HepG2 (cell line): ENCODE measurements around the gene TCAP. TPM values are rescaled to one million over a fixed set of nuclear protein-coding genes. Genes with fewer than 3 reads are reported as not detected.

Experiments
- CHCHD3 ChIP-seq: sonication (generic); formaldehyde crosslinking; IDR thresholded peaks from 2 replicates; pipeline ENCODE4 v1.8.0; 2022; ENCODE audit warnings: mild to moderate bottlenecking, missing genetic modification reagents, moderate library complexity
- CREB3 ChIP-seq: sonication (generic); formaldehyde crosslinking; IDR thresholded peaks from 2 replicates; pipeline ENCODE4 v1.5.0; 2020; ENCODE audit warnings: missing genetic modification reagents
- EHMT2 ChIP-seq: fragments of 200-600 bp; sonication (generic); IDR thresholded peaks from 2 replicates; pipeline ENCODE4 v1.7.0; 2017; ENCODE audit warnings: antibody characterized with exemption, low read depth, low read length, borderline replicate concordance
- ELF1 ChIP-seq: sonication (generic); formaldehyde crosslinking; IDR thresholded peaks from 2 replicates; pipeline ENCODE4 v1.4.0; 2020; ENCODE audit warnings: missing genetic modification reagents
- GMEB2 ChIP-seq: IDR thresholded peaks from 2 replicates; pipeline ENCODE4 v1.6.1; 2016; ENCODE audit warnings: missing biosample characterization, missing genetic modification reagents, low read depth
- HCFC1 ChIP-seq: fragments of 150-350 bp; IDR thresholded peaks from 2 replicates; pipeline ENCODE4 v1.6.1; 2014; ENCODE audit warnings: low read depth, low read length
- KDM6A ChIP-seq: IDR thresholded peaks from 2 replicates; pipeline ENCODE4 v1.6.1; 2016; ENCODE audit warnings: low read depth
- MEF2D ChIP-seq: sonication (generic); formaldehyde crosslinking; IDR thresholded peaks from 2 replicates; pipeline ENCODE4 v1.5.1; 2020; ENCODE audit warnings: mild to moderate bottlenecking, missing genetic modification reagents
- MLLT10 ChIP-seq: sonication (generic); formaldehyde crosslinking; IDR thresholded peaks from 2 replicates; pipeline ENCODE4 v1.4.0; 2020; ENCODE audit warnings: missing genetic modification reagents
- MYPOP ChIP-seq: sonication (generic); formaldehyde crosslinking; IDR thresholded peaks from 2 replicates; pipeline ENCODE4 v1.8.1; 2023; ENCODE audit warnings: mild to moderate bottlenecking, moderate library complexity, missing genetic modification reagents
- RFXAP ChIP-seq: sonication (generic); formaldehyde crosslinking; IDR thresholded peaks from 2 replicates; pipeline ENCODE4 v1.4.0; 2020; ENCODE audit warnings: missing genetic modification reagents, borderline replicate concordance
- SOX5 ChIP-seq: IDR thresholded peaks from 2 replicates; pipeline ENCODE4 v1.6.1; 2016; ENCODE audit warnings: borderline replicate concordance
- STAT6 ChIP-seq: sonication (generic); formaldehyde crosslinking; IDR thresholded peaks from 2 replicates; pipeline ENCODE4 v1.4.0; 2020; ENCODE audit warnings: missing genetic modification reagents, mild to moderate bottlenecking, borderline replicate concordance
- USF2 ChIP-seq, 2 experiments: sonication (generic) in 1 of 2; formaldehyde crosslinking in 1 of 2; IDR thresholded peaks; 2 replicates each; pipeline versions ENCODE4 v1.5.1 to v1.6.1; 2011 to 2020; ENCODE audit warnings: borderline replicate concordance in 1 of 2, low read depth in 1 of 2, low read length in 1 of 2, mild to moderate bottlenecking in 1 of 2, missing genetic modification reagents in 1 of 2, moderate library complexity in 1 of 2
- ZC3H4 ChIP-seq: sonication (generic); formaldehyde crosslinking; IDR thresholded peaks from 2 replicates; pipeline ENCODE4 v1.4.0; 2020; ENCODE audit warnings: missing genetic modification reagents, borderline replicate concordance
- ZFP1 ChIP-seq: IDR thresholded peaks from 2 replicates; pipeline ENCODE4 v1.6.1; 2016
- ZFP36L2 ChIP-seq: sonication (generic); formaldehyde crosslinking; IDR thresholded peaks from 2 replicates; pipeline ENCODE4 v1.4.0; 2020; ENCODE audit warnings: missing genetic modification reagents
- ZFP41 ChIP-seq: sonication (generic); formaldehyde crosslinking; IDR thresholded peaks from 2 replicates; pipeline ENCODE4 v1.4.0; 2020; ENCODE audit warnings: mild to moderate bottlenecking, missing genetic modification reagents, borderline replicate concordance
- ZNF431 ChIP-seq: sonication (generic); formaldehyde crosslinking; IDR thresholded peaks from 2 replicates; pipeline ENCODE4 v1.9.0; 2022; ENCODE audit warnings: missing genetic modification reagents, low read depth, mild to moderate bottlenecking, borderline replicate concordance
- ZNF547 ChIP-seq: sonication (generic); formaldehyde crosslinking; IDR thresholded peaks from 2 replicates; pipeline ENCODE4 v1.5.1; 2020; ENCODE audit warnings: mild to moderate bottlenecking, missing genetic modification reagents
- polyA plus RNA-seq, 8 experiments: library from polyadenylated mRNA; depleted of rRNA in 3 of 8; stranded (reverse) in 7 of 8; unstranded in 1 of 8; fragments of >200 nt; fragmentation: Illumina TruSeq in 4 of 8; extraction: Trizol in 4 of 8; gene quantifications; 2 replicates each; pipeline versions ENCODE4 v1.2.1 to v1.2.3, GENCODE V29; 2011 to 2016; ENCODE audit warnings: low read depth in 4 of 8, missing spikeins in 1 of 8, mixed read lengths in 1 of 8; ENCODE audit not compliant: insufficient read depth in 1 of 8
- total RNA-seq, 5 experiments: library from RNA; depleted of rRNA; stranded (reverse); fragments of >200 nt; fragmentation: Illumina TruSeq; extraction: Trizol; gene quantifications; 2 replicates each; pipeline ENCODE4 v1.2.3, GENCODE V29; 2016; ENCODE audit warnings: low read depth in 1 of 5

Gene TCAP
- total and polyA plus RNA-seq, 2 of the 13 experiments (the other 11 are each of a cell fraction or from before 2014, with no cell fraction given) = 0.24 to 0.65 TPM

- TF ChIP-seq STAT6 (CRISPR knock-in tag) (no peak), RFXAP (0 out of 2 replicates have a peak, but pooled peaks have one; percentile 47), ZNF431 (CRISPR knock-in tag) (peak; percentile 62; the same call in 1 of the 2 replicates), MLLT10 (CRISPR knock-in tag) (no peak), EHMT2 (no peak), SOX5 (CRISPR knock-in tag) (peak; percentile 40; the same call in 1 of the 2 replicates), ELF1 (CRISPR knock-in tag) (peak; percentile 63), MYPOP (CRISPR knock-in tag) (peak; percentile 64; the same call in 1 of the 2 replicates), ZFP36L2 (CRISPR knock-in tag) (no peak), ZFP1 (CRISPR knock-in tag) (no peak), ZFP41 (CRISPR knock-in tag) (no peak), GMEB2 (CRISPR knock-in tag) (no peak), ZC3H4 (0 out of 2 replicates have a peak, but pooled peaks have one; percentile 44), KDM6A (peak; percentile 76), ZNF547 (CRISPR knock-in tag) (peak; percentile 47; the same call in 1 of the 2 replicates), MEF2D (CRISPR knock-in tag) (peak; percentile 42; the same call in 1 of the 2 replicates), USF2 (IDR thresholded peaks at IDR 0.05; ENCODE audit: low read depth, low read length) (no peak), USF2 (CRISPR knock-in tag; IDR thresholded peaks at IDR 0.05; ENCODE audit: borderline replicate concordance) (no peak), CHCHD3 (CRISPR knock-in tag) (no peak), HCFC1 (no peak), CREB3 (CRISPR knock-in tag) (no peak)
Measured at GRCh38 chr17:39702901-39703893, 38.0 kb downstream of the TCAP start (continued).
